OCI-LY1 (cell line): Measurements from ENCODE around the gene GRPEL1.

ENCODE experiments used
- H2AFZ ChIP-seq: fragments of 200-600 bp; sonication (generic), shearing (Covaris generic); 2 replicates; pipeline ENCODE4 v1.6.0; 2014; ENCODE audit warnings: antibody characterized with exemption, mild to moderate bottlenecking, low read length
- H3F3A ChIP-seq: fragments of 200-600 bp; sonication (generic), shearing (Covaris generic); 2 replicates; pipeline ENCODE4 v1.6.0; 2014; ENCODE audit warnings: mild to moderate bottlenecking, antibody characterized with exemption, low read length, moderate library complexity; ENCODE audit not compliant: insufficient read depth
- H3K27ac ChIP-seq: fragments of 200-600 bp; sonication (generic); 2 replicates; pipeline ENCODE4 v1.5.1; 2014; ENCODE audit warnings: low read length, mixed run types, mild to moderate bottlenecking, low read depth; ENCODE audit not compliant: poor library complexity, severe bottlenecking
- H3K27me3 ChIP-seq: fragments of 200-600 bp; sonication (generic); 2 replicates; pipeline ENCODE4 v1.6.0; 2014; ENCODE audit warnings: antibody characterized with exemption, mild to moderate bottlenecking, low read length, moderate library complexity; ENCODE audit not compliant: insufficient read depth
- H3K36me3 ChIP-seq: fragments of 200-600 bp; sonication (generic); 2 replicates; pipeline ENCODE4 v1.6.1; 2014; ENCODE audit warnings: mild to moderate bottlenecking, antibody characterized with exemption, low read length, moderate library complexity, mixed read lengths; ENCODE audit not compliant: insufficient read depth
- H3K4me1 ChIP-seq: fragments of 200-600 bp; sonication (generic); 2 replicates; pipeline ENCODE4 v1.5.1; 2014; ENCODE audit warnings: mild to moderate bottlenecking, low read length, moderate library complexity; ENCODE audit not compliant: insufficient read depth, severe bottlenecking
- H3K4me2 ChIP-seq: fragments of 200-600 bp; sonication (generic), shearing (Covaris generic); 2 replicates; pipeline ENCODE4 v1.6.1; 2014; ENCODE audit warnings: low read length
- H3K4me3 ChIP-seq: fragments of 200-600 bp; sonication (generic); 2 replicates; pipeline ENCODE4 v1.5.1; 2014; ENCODE audit warnings: low read length, low read depth, mild to moderate bottlenecking, mixed read lengths; ENCODE audit not compliant: poor library complexity, severe bottlenecking
- H3K79me2 ChIP-seq: fragments of 200-600 bp; shearing (Covaris generic); 2 replicates; pipeline ENCODE4 v1.6.1; 2016; ENCODE audit warnings: mixed run types, low read length, mixed read lengths; ENCODE audit not compliant: insufficient read depth
- H3K9ac ChIP-seq: fragments of 200-600 bp; sonication (generic), shearing (Covaris generic); 2 replicates; pipeline ENCODE4 v1.6.1; 2014; ENCODE audit warnings: mild to moderate bottlenecking, low read length, mixed read lengths
- H3K9me2 ChIP-seq: fragments of 200-600 bp; sonication (generic), shearing (Covaris generic); 2 replicates; pipeline ENCODE4 v1.6.1; 2014; ENCODE audit warnings: low read depth, mild to moderate bottlenecking, low read length, mixed read lengths
- H3K9me3 ChIP-seq: fragments of 200-600 bp; shearing (Covaris generic); 2 replicates; pipeline ENCODE4 v1.6.1; 2014; ENCODE audit warnings: low read length, mixed read lengths
- H4K20me1 ChIP-seq: fragments of 200-600 bp; sonication (generic), shearing (Covaris generic); 2 replicates; pipeline ENCODE4 v1.6.0; 2016; ENCODE audit warnings: mild to moderate bottlenecking, low read length; ENCODE audit not compliant: insufficient read depth
- CTCF ChIP-seq: fragments of 200-600 bp; sonication (generic), shearing (Covaris generic); IDR thresholded peaks from 2 replicates; pipeline ENCODE4 v1.5.1; 2017; ENCODE audit warnings: mild to moderate bottlenecking, antibody characterized with exemption, low read length, moderate library complexity, mixed read lengths
- EZH2 ChIP-seq: fragments of 200-600 bp; sonication (generic), shearing (Covaris generic); IDR thresholded peaks from 2 replicates; pipeline ENCODE4 v1.8.0; 2017; ENCODE audit warnings: borderline replicate concordance, mixed run types, mild to moderate bottlenecking, antibody characterized with exemption, low read length, moderate library complexity, mixed read lengths

The GRPEL1 gene

GRCh38 chr4:7051905-7052304, 16.0 kb downstream of the GRPEL1 start:
- H4K20me1 ChIP-seq, result no peaks in the 10 kb centered on the region
- no peak overlapping the region for H3K27ac ChIP-seq
- H3K79me2 ChIP-seq, result 0 out of 2 replicates have a peak, but pooled peaks cover 6% of the 10 kb centered on the region
- H3K9me3 ChIP-seq, result no peaks in the 10 kb centered on the region
- no peak overlapping the region for H2AFZ ChIP-seq
- peaks cover 2% of the 10 kb centered on the region for H3K4me1 ChIP-seq
- no peaks in the 10 kb centered on the region for H3F3A ChIP-seq
- H3K9ac ChIP-seq, result no peak overlapping the region
- TF ChIP-seq CTCF, result no peak
- no peak for TF ChIP-seq EZH2
- no peak overlapping the region for H3K4me3 ChIP-seq
- no peaks in the 10 kb centered on the region for H3K9me2 ChIP-seq
- no peaks in the 10 kb centered on the region for H3K27me3 ChIP-seq
- no peak overlapping the region for H3K4me2 ChIP-seq
- H3K36me3 ChIP-seq, result peaks cover 20% of the 10 kb centered on the region

- no peak overlapping the region for H3K4me3 ChIP-seq
- no peak overlapping the region for H3K27ac ChIP-seq
- H3K9me3 ChIP-seq, result no peaks in the 10 kb centered on the region
- H3K9ac ChIP-seq, result no peak overlapping the region
- TF ChIP-seq CTCF, result no peak
- TF ChIP-seq EZH2, result no peak
- H3K27me3 ChIP-seq, result no peaks in the 10 kb centered on the region
- H4K20me1 ChIP-seq, result no peaks in the 10 kb centered on the region
- H3K4me2 ChIP-seq, result no peak overlapping the region
- no peaks in the 10 kb centered on the region for H3K9me2 ChIP-seq
- H3K36me3 ChIP-seq, result peaks cover 14% of the 10 kb centered on the region
- H3K79me2 ChIP-seq, result peaks cover 6% of the 10 kb centered on the region; the same call in 1 of the 2 replicates
- peaks cover 10% of the 10 kb centered on the region for H3K4me1 ChIP-seq
- H3F3A ChIP-seq, result no peaks in the 10 kb centered on the region
- H2AFZ ChIP-seq, result no peak overlapping the region
Observed at GRCh38 chr4:7051144-7051495, 16.7 kb downstream of the GRPEL1 start.

GRCh38 chr4:7050481-7051143, 17.3 kb downstream of the GRPEL1 start:
- H3K79me2 ChIP-seq, result peaks cover 11% of the 10 kb centered on the region; the same call in 1 of the 2 replicates
- H2AFZ ChIP-seq, result no peak overlapping the region
- no peaks in the 10 kb centered on the region for H3F3A ChIP-seq
- TF ChIP-seq CTCF, result no peak
- TF ChIP-seq EZH2, result no peak
- no peaks in the 10 kb centered on the region for H3K9me2 ChIP-seq
- H3K36me3 ChIP-seq, result peaks cover 11% of the 10 kb centered on the region
- no peaks in the 10 kb centered on the region for H4K20me1 ChIP-seq
- no peak overlapping the region for H3K9ac ChIP-seq
- H3K4me3 ChIP-seq, result no peak overlapping the region
- H3K9me3 ChIP-seq, result no peaks in the 10 kb centered on the region
- H3K4me1 ChIP-seq, result peaks cover 15% of the 10 kb centered on the region
- H3K27me3 ChIP-seq, result no peaks in the 10 kb centered on the region
- H3K4me2 ChIP-seq, result no peak overlapping the region
- H3K27ac ChIP-seq, result no peak overlapping the region
